ENCODE data around the gene NPIPB6. TPM values are rescaled to one million over a fixed set of nuclear protein-coding genes. Genes with fewer than 3 reads are reported as not detected.

NPIPB6 gene
- total RNA-seq, 2 experiments from 2014 or later: 1.1 to 2.1 TPM

DNA sequence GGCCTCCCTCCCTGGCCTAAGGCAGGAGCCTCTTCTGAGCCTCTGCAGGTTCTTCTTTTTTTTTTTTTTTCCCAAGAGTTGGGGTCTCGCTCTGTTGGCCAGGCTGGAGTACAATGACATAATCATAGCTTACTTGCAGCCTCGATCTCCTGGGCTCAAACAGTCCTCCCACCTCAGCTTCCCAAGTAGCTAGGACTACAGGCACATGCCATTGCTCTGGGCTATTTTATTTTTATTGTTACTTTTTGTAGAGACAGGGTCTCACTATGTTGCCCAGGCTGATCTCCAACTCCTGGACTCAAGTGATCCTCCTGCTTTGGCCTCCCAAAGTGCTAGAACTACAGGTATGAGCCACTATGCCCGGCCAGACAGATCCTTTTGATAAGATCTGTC lies 38.4 kb downstream of the NPIPB6 start:
- POLR2A ChIA-PET: no interaction called here
- CTCF ChIA-PET: interaction anchor here (1.1 to 1.4 kb wide), 2 partner anchors 18 to 47 kb away, joined by 4 to 14 read pairs; no protein-coding TSS in a partner anchor

GRCh38 chr16:28324235-28324886 lies 38.9 kb downstream of the NPIPB6 start:
- CTCF ChIA-PET: interaction anchor here (1.1 to 1.4 kb wide), 2 partner anchors 18 to 47 kb away, joined by 4 to 14 read pairs; no protein-coding TSS in a partner anchor
- POLR2A ChIA-PET: no interaction called here

DNA sequence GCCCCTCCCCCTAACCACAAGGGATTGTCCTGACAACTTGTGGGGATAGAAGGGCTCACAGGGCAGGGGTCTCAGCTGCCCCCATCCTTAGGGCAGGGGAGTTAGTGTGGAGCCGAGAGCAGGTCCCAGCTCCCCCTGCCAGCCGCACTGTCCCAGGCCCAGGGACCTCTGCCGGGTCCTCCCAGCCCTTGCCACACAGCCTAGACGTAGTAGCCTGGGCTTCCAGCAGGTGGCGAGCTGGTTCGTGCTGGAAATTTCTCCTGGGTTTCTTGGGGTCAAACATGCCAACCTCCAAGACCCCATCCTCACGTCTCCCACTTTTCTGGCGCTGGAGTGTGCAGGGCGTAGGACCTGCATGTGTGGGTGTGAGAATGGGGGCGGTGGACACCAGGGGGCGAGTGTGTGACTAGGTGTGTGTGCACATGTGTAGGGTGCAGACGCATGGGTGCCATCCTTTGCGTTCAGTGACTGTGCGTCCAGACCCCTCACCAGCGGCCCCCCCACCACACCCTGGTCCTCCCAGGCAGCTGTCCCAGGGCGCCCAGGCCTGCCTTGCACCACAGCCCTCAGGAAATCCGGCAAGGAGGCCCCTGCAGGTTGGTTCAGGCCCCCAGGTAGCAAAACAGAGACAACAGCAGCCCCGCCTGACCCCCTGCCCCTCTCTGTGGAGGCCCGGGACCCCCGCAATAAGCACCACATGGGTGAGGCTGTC lies 41.5 kb downstream of the NPIPB6 start:
- ChIA-PET CTCF (interaction anchor here (0.7 to 7.5 kb wide), 12 partner anchors 9 to 57 kb away, joined by 3 to 101 read pairs (median 3); no protein-coding TSS in a partner anchor), POLR2A (interaction anchor here (0.6 kb wide), 1 partner anchor 28 kb away, joined by 3 read pairs; no protein-coding TSS in a partner anchor)

GRCh38 chr16:28320741-28321140 lies 42.6 kb downstream of the NPIPB6 start:
- ChIA-PET CTCF (interaction anchor here (0.9 to 7.5 kb wide), 2 partner anchors 20 to 43 kb away, joined by 5 to 101 read pairs; no protein-coding TSS in a partner anchor), POLR2A (no interaction called here)

DNA sequence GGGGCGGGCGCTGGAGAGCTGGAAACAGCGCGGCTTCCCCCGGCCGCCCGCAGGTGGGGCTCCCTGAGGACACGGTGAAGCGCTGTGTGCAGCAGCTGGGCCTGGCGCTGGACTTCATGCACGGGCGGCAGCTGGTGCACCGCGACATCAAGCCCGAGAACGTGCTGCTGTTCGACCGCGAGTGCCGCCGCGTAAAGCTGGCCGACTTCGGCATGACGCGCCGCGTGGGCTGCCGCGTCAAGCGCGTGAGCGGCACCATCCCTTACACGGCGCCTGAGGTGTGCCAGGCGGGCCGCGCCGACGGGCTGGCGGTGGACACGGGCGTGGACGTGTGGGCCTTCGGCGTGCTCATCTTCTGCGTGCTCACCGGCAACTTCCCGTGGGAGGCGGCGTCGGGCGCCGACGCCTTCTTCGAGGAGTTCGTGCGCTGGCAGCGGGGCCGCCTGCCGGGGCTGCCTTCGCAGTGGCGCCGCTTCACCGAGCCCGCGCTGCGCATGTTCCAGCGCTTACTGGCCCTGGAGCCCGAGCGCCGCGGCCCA lies 43.2 kb downstream of the NPIPB6 start:
- POLR2A ChIA-PET: no interaction called here
- CTCF ChIA-PET: interaction anchor here (7.5 kb wide), 1 partner anchor 43 kb away, joined by 101 read pairs; no protein-coding TSS in a partner anchor

DNA sequence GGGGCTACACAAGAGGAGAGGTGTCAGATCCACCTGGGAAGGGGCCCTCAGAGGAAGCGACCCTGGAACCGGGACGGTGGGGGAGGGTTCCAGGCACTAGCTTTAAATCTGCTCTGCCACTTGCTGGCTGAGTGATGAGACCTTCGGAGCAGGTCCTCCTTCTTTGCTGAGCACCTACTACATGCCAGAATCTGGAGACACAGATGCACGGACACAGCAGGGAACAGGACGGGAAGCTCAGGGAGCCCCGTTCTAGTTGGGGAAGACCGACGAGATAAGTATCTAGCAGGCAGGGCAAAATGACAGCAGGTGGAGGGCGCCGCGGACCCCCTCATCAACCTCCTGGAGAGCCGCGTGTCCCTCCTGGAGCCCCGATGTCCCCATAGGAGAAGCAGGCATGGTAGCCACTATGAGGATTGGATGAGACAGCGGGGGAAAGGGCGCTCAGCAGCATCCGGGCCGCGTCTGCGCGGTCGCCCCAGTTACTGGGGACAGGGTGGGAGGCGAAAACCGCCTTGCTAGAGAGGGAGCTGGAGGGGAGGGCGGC lies 43.8 kb downstream of the NPIPB6 start:
- POLR2A ChIA-PET: no interaction called here
- CTCF ChIA-PET: interaction anchor here (7.5 kb wide), 1 partner anchor 42 kb away, joined by 101 read pairs; no protein-coding TSS in a partner anchor

- CTCF ChIA-PET: interaction anchor here (0.5 to 7.5 kb wide), 10 partner anchors 9 to 43 kb away, joined by 3 to 101 read pairs (median 7); no protein-coding TSS in a partner anchor
- POLR2A ChIA-PET: interaction anchor here (1.4 kb wide), 1 partner anchor 25 kb away, joined by 5 read pairs; the partner anchor contains the start of gene SBK1
Observed at GRCh38 chr16:28318042-28318744, 45.1 kb downstream of the NPIPB6 start.

GRCh38 chr16:28317040-28317880 lies 46.0 kb downstream of the NPIPB6 start:
- ChIA-PET CTCF (interaction anchor here (0.6 to 7.5 kb wide), 17 partner anchors 10 to 65 kb away, joined by 3 to 101 read pairs (median 6); partner anchors contain the start of gene SBK1), POLR2A (interaction anchor here (1.4 kb wide), 1 partner anchor 24 kb away, joined by 5 read pairs; the partner anchor contains the start of gene SBK1)

DNA sequence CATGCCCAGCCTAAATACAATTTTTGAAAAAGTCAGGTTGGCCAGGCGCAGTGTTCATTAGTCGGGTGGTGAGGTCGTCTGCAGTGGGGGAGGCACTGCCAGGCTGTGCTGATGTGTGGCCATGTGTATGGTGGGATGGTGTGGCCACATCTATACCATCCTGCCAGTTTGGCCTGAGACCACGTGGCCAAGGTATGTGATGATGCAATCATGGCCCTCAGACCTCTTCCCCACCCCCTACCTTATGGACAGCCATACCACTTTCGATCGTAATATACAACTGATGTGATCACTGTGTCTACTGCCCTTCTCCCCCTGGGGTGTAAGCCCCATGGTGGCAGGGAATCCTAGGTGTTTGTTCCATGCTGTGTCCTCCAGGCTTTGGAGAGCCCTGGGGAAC lies 47.3 kb downstream of the NPIPB6 start:
- CTCF ChIA-PET: interaction anchor here (0.6 to 7.5 kb wide), 10 partner anchors 11 to 176 kb away, joined by 3 to 101 read pairs (median 5); partner anchors contain the start of genes CLN3 and SBK1
- POLR2A ChIA-PET: no interaction called here

GRCh38 chr16:28313587-28313986 lies 49.7 kb downstream of the NPIPB6 start:
- POLR2A ChIA-PET: no interaction called here

DNA sequence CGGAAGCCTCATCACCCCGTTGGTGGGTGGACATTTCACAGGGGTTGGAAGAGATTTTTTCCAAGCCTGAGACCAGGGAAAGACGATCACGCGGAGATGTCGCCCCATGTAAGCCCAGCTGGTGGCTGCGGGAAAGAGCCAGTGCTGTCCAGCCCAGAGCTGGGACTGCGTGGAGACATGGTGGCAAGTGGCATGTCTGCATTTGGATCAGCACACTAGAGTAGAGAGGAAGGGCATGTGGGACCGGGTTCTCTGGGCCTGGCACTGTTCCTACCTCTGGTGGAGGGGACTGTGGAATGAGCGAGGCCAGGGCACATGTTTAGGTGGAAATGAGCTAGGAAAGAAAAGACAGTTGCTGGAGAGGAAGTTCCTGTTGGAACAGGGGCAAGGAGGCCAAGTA lies 51.0 kb downstream of the NPIPB6 start:
- CTCF ChIA-PET: interaction anchor here (0.9 to 9.0 kb wide), 4 partner anchors 9 to 34 kb away, joined by 3 to 70 read pairs (median 4); no protein-coding TSS in a partner anchor

More at GRCh38 chr16:28313587-28313986, 49.7 kb downstream of the NPIPB6 start:
- CTCF ChIA-PET: interaction anchor here (0.6 to 9.0 kb wide), 7 partner anchors 16 to 718 kb away, joined by 3 to 70 read pairs (median 4); partner anchors contain the start of gene SBK1

DNA sequence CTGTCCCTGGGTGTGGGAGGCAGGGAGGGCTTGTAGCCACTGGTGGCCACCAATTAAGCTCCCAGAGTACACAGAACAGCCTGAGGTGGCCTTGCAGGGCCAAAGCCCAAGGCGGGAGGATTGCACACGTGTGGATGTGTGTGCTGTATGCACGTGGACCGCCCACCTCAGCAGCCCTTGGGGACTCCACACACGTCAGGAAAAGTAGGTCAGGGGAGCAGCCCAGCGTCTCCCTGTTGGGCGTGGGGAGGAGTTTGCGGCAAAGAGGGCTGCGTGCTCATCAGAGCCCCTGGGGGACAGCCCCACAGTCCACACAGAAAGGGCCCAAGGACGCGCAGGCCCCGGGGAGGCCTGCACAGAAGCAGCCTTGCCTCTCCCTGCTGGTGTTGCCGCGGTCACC lies 51.4 kb downstream of the NPIPB6 start:
- CTCF ChIA-PET: interaction anchor here (0.9 to 9.0 kb wide), 5 partner anchors 10 to 33 kb away, joined by 3 to 70 read pairs (median 4); no protein-coding TSS in a partner anchor

More for the DNA sequence above, 51.0 kb downstream of the NPIPB6 start:
- POLR2A ChIA-PET: no interaction called here

GRCh38 chr16:28311413-28311812 lies 51.9 kb downstream of the NPIPB6 start:
- CTCF ChIA-PET: interaction anchor here (0.9 to 9.0 kb wide), 3 partner anchors 14 to 33 kb away, joined by 3 to 70 read pairs (median 5); no protein-coding TSS in a partner anchor
- POLR2A ChIA-PET: no interaction called here

More for the DNA sequence above, 51.4 kb downstream of the NPIPB6 start:
- POLR2A ChIA-PET: no interaction called here

- CTCF ChIA-PET: interaction anchor here (0.9 to 9.0 kb wide), 4 partner anchors 13 to 32 kb away, joined by 3 to 70 read pairs (median 6); partner anchors contain the start of gene SBK1
- POLR2A ChIA-PET: interaction anchor here (1.0 kb wide), 1 partner anchor 18 kb away, joined by 3 read pairs; the partner anchor contains the start of gene SBK1
Observed at GRCh38 chr16:28310796-28311195, 52.5 kb downstream of the NPIPB6 start.

DNA sequence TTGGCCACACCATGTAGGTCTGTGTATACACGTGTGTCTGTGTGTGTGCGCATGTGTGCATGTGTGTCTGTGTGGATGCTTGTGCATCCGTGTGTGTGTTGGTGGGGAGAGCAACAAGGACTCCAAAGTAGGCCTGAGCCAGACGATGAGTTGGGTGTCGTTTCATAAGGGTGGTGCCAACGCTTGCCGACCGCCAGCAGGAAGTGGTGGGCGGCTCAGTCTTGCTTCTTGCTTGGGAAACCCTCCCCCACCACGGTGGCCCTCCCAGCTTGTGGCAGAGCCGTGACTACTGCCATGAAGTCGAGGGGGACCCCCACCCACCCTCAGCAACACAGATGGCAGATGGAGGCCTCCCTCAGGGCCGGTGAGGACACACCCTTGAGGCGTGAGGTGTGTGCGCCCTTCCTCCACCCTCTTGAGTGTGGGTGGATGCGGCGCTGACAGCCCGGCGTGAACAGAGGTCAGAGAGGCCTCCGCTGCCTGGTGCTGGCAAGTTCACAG lies 53.4 kb downstream of the NPIPB6 start:
- CTCF ChIA-PET: interaction anchor here (1.0 to 9.0 kb wide), 3 partner anchors 10 to 31 kb away, joined by 3 to 70 read pairs (median 6); partner anchors contain the start of gene SBK1
- POLR2A ChIA-PET: interaction anchor here (0.5 to 1.0 kb wide), 2 partner anchors 15 to 17 kb away, joined by 3 to 10 read pairs; partner anchors contain the start of gene SBK1

DNA sequence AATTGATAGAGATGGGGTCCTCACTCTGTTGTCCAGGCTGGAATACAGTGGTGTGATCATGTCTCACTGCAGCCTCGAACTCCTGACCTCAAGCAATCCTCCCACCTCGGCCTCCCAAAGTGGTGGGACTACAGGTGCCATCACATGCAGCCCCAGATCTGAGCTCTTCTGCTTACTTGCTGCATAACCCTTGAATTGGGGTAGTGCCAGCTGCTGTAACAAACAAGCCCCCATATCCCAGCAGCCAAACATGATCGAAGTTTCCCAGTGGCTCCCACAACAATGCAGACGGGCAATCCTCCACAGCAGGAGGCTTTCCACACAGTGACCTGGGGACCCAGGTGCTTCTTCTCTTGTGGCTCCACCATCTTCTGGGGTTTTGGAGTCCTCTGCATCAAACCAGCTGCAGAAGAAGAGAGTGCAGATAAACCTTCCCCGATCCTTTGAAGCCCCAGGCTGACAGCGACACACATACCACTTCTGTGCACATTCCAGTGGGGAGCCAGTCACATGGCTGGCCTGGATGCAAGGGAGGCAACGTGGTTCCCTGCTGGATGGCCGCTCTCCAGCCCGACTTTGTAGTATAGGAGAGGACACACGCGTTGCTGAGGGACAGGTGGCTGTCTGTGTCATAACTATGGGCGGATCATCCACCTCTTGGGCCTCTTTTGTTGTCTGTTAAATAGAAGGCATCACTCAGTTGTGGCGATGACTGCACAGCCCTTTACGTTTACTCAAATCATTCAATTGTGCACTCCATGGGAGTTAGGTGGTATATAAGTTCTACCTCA lies 54.3 kb downstream of the NPIPB6 start:
- ChIA-PET CTCF (interaction anchor here (0.6 to 9.0 kb wide), 4 partner anchors 9 to 30 kb away, joined by 3 to 70 read pairs (median 4); partner anchors contain the start of gene SBK1), POLR2A (no interaction called here)

Data from activated CD8-positive, alpha-beta memory T cell treated with anti-CD3 and anti-CD28 coated beads for 36 hours (primary cell).